K562 (cell line): ENCODE measurements around the gene BICC1. TPM values are rescaled to one million over a fixed set of nuclear protein-coding genes. Genes with fewer than 3 reads are reported as not detected.

Experiments
- GABPB1 ChIP-seq: sonication (generic); formaldehyde crosslinking; IDR thresholded peaks from 2 replicates; pipeline ENCODE4 v1.8.0; 2022; ENCODE audit warnings: mild to moderate bottlenecking, missing genetic modification reagents
- HBP1 ChIP-seq: fragments of 450-650 bp; formaldehyde crosslinking; IDR thresholded peaks from 2 replicates; pipeline ENCODE4 v1.4.0; 2022; ENCODE audit warnings: missing genetic modification characterization
- HLTF ChIP-seq: fragments of 450-650 bp; IDR thresholded peaks from 2 replicates; pipeline ENCODE4 v1.6.1; 2016
- KLF16 ChIP-seq: IDR thresholded peaks from 2 replicates; pipeline ENCODE4 v1.6.1; 2016; ENCODE audit warnings: antibody characterized with exemption
- MYBL2 ChIP-seq, 2 experiments: fragments of 450-650 bp in 1 of 2; sonication (generic) in 1 of 2; formaldehyde crosslinking in 1 of 2; IDR thresholded peaks; 2 replicates each; pipeline versions ENCODE4 v1.6.1 to v1.8.1; 2017 to 2022; ENCODE audit warnings: borderline replicate concordance in 1 of 2, inconsistent platforms in 1 of 2, low read depth in 1 of 2, mild to moderate bottlenecking in 1 of 2, missing genetic modification reagents in 1 of 2, moderate library complexity in 1 of 2
- PRPF4 ChIP-seq: fragments of 200-400 bp; formaldehyde crosslinking; IDR thresholded peaks from one replicate; pipeline ENCODE4 v1.6.1; 2017; ENCODE audit warnings: low read length, low read depth, mild to moderate bottlenecking; ENCODE audit not compliant: insufficient read depth, poor library complexity, severe bottlenecking
- PTBP1 ChIP-seq: fragments of 200-400 bp; formaldehyde crosslinking; IDR thresholded peaks from 2 replicates; pipeline ENCODE4 v1.6.1; 2017; ENCODE audit warnings: low read depth, low read length
- ZKSCAN3 ChIP-seq: fragments of 250-450 bp; sonication (Bioruptor Pico); IDR thresholded peaks from 2 replicates; pipeline ENCODE4 v1.4.0; 2020
- ZNF143 ChIP-seq: sonication (generic); formaldehyde crosslinking; IDR thresholded peaks from 2 replicates; pipeline ENCODE4 v1.9.0; 2022; ENCODE audit warnings: mild to moderate bottlenecking, missing genetic modification reagents
- polyA plus RNA-seq, 8 experiments: library from polyadenylated mRNA; depleted of rRNA in 4 of 8; stranded (reverse) in 5 of 8; unstranded in 3 of 8; fragments of >200 nt; fragmentation: Nextera tagmentation in 2 of 8; fragmentation: Illumina TruSeq in 1 of 8; extraction: Ambion mirVana in 2 of 8; extraction: Trizol in 1 of 8; gene quantifications; 2 replicates each; pipeline versions ENCODE4 v1.2.1 to v1.2.3, GENCODE V29; 2011 to 2014; ENCODE audit warnings: inconsistent platforms in 1 of 8, missing spikeins in 1 of 8
- total RNA-seq, 7 experiments: library from RNA; depleted of rRNA in 6 of 7; stranded (reverse); fragments of >200 nt in 6 of 7; fragmentation: Illumina TruSeq in 2 of 7; extraction: Trizol in 2 of 7; gene quantifications; 2 replicates each; pipeline versions ENCODE4 v1.2.1 to v1.2.3, GENCODE V29; 2011 to 2021; ENCODE audit warnings: low replicate concordance in 1 of 7
- TF ChIP-seq, protein P1 (sequence below): fragments of 450-650 bp; IDR thresholded peaks from 2 replicates; pipeline ENCODE4 v1.7.1; 2018; ENCODE audit warnings: mild to moderate bottlenecking, low read depth; ENCODE audit not compliant: partially characterized antibody

The BICC1 gene
- total and polyA plus RNA-seq, 9 of the 15 experiments (the other 6 are each of a cell fraction or from before 2014, with no cell fraction given), result not detected

GRCh38 chr10:58846856-58847255 lies 334.2 kb downstream of the BICC1 start (continued):
- no peak for TF ChIP-seq HBP1 (CRISPR knock-in tag)
- TF ChIP-seq, protein P1, sequence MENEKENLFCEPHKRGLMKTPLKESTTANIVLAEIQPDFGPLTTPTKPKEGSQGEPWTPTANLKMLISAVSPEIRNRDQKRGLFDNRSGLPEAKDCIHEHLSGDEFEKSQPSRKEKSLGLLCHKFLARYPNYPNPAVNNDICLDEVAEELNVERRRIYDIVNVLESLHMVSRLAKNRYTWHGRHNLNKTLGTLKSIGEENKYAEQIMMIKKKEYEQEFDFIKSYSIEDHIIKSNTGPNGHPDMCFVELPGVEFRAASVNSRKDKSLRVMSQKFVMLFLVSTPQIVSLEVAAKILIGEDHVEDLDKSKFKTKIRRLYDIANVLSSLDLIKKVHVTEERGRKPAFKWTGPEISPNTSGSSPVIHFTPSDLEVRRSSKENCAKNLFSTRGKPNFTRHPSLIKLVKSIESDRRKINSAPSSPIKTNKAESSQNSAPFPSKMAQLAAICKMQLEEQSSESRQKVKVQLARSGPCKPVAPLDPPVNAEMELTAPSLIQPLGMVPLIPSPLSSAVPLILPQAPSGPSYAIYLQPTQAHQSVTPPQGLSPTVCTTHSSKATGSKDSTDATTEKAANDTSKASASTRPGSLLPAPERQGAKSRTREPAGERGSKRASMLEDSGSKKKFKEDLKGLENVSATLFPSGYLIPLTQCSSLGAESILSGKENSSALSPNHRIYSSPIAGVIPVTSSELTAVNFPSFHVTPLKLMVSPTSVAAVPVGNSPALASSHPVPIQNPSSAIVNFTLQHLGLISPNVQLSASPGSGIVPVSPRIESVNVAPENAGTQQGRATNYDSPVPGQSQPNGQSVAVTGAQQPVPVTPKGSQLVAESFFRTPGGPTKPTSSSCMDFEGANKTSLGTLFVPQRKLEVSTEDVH, result no peak
- no peak for TF ChIP-seq GABPB1 (CRISPR knock-in tag)
- TF ChIP-seq ZKSCAN3, result no peak
- no peak for TF ChIP-seq KLF16
- no peak for TF ChIP-seq MYBL2 (IDR thresholded peaks at IDR 0.05; ENCODE audit: low read depth)
- TF ChIP-seq MYBL2 (CRISPR knock-in tag; IDR thresholded peaks at IDR 0.05; ENCODE audit: borderline replicate concordance), result no peak
- TF ChIP-seq HLTF, result no peak
- no peak for TF ChIP-seq ZNF143
- no peak for TF ChIP-seq PTBP1
- TF ChIP-seq PRPF4, result no peak
